GM21515 (cell line): ENCODE results near the gene SFMBT2.
A peak's percentile ranks its signal among the peaks of the same experiment; 100 is the strongest.
"Not testable (repeated sequence)": the region's sequence is repeated elsewhere in the genome, so short reads cannot be mapped to it uniquely, and the experiment has no call there.

Source experiments
- ATAC-seq: cut with Tn5 transposase; IDR thresholded peaks from one replicate; pipeline ENCODE4 v1.9.1; 2021; ENCODE audit not compliant: unreplicated experiment

SFMBT2 gene

GRCh38 chr10:7192831-7193361 is 217.9 kb downstream of the SFMBT2 start:
- ATAC-seq, result no peak

GRCh38 chr10:7192061-7192460 is 218.8 kb downstream of the SFMBT2 start:
- no peak for ATAC-seq

GRCh38 chr10:7190772-7191171 is 220.1 kb downstream of the SFMBT2 start:
- not testable (repeated sequence) for ATAC-seq

- no peak for ATAC-seq
Measured at GRCh38 chr10:7189909-7190308, 220.9 kb downstream of the SFMBT2 start.

GRCh38 chr10:7188456-7189050 is 222.3 kb downstream of the SFMBT2 start:
- no peak for ATAC-seq

- ATAC-seq, result no peak
Measured at GRCh38 chr10:7186387-7187018, 224.3 kb downstream of the SFMBT2 start.

GRCh38 chr10:7185367-7185690 is 225.5 kb downstream of the SFMBT2 start:
- no peak for ATAC-seq

- ATAC-seq, result peak; percentile 74
Measured at GRCh38 chr10:7184660-7185366, 226.0 kb downstream of the SFMBT2 start.

GRCh38 chr10:7184116-7184515 is 226.7 kb downstream of the SFMBT2 start:
- ATAC-seq, result not testable (repeated sequence)

GRCh38 chr10:7182327-7182726 is 228.5 kb downstream of the SFMBT2 start:
- ATAC-seq, result not testable (repeated sequence)

GRCh38 chr10:7181420-7181819 is 229.4 kb downstream of the SFMBT2 start:
- no peak for ATAC-seq

GRCh38 chr10:7179536-7179935 is 231.3 kb downstream of the SFMBT2 start:
- ATAC-seq, result no peak

GRCh38 chr10:7173948-7174347 is 236.9 kb downstream of the SFMBT2 start:
- ATAC-seq, result no peak

GRCh38 chr10:7171825-7172224 is 239.0 kb downstream of the SFMBT2 start:
- no peak for ATAC-seq

- no peak for ATAC-seq
Measured at GRCh38 chr10:7170626-7171322, 240.1 kb downstream of the SFMBT2 start.

- no peak for ATAC-seq
Measured at GRCh38 chr10:7168414-7168813, 242.4 kb downstream of the SFMBT2 start.

GRCh38 chr10:7165500-7166177 is 245.2 kb downstream of the SFMBT2 start:
- no peak for ATAC-seq

- ATAC-seq, result no peak
Measured at GRCh38 chr10:7164955-7165354, 245.9 kb downstream of the SFMBT2 start.

- no peak for ATAC-seq
Measured at GRCh38 chr10:7162331-7162730, 248.5 kb downstream of the SFMBT2 start.

GRCh38 chr10:7161484-7162250 is 249.2 kb downstream of the SFMBT2 start:
- ATAC-seq, result no peak
